ENCODE data around the gene NAA38. TPM values are rescaled to one million over a fixed set of nuclear protein-coding genes. Genes with fewer than 3 reads are reported as not detected.

The NAA38 gene
- total RNA-seq, 1 experiment from 2014 or later = 103 TPM

GRCh38 chr17:7854078-7854777 lies 3.1 kb downstream of the NAA38 start:
- intact Hi-C loops (cut with micrococcal nuclease) = no loop called here
- BruUV-seq (replicated peaks) = no TSS peak
- H3K9me2 ChIP-seq (ENCODE audit: insufficient read depth) = no peaks in the 10 kb centered on the region
- TF ChIP-seq ELF1 (IDR thresholded peaks at IDR 0.05; ENCODE audit: borderline replicate concordance, low read depth) = no peak
- no peak for TF ChIP-seq SIN3A (IDR thresholded peaks at IDR 0.05; ENCODE audit: low read depth)
- TF ChIP-seq ZBTB33 (IDR thresholded peaks at IDR 0.05; ENCODE audit: extremely low read depth, insufficient replicate concordance, low read length) = no peak
- TF ChIP-seq REST (IDR thresholded peaks at IDR 0.05; ENCODE audit: low read depth) = no peak
- TF ChIP-seq JUND (IDR thresholded peaks at IDR 0.05) = no peak
- TF ChIP-seq POLR2A (IDR thresholded peaks at IDR 0.05; ENCODE audit: borderline replicate concordance, extremely low read depth, insufficient read depth, insufficient read length) = no peak
- no peak for TF ChIP-seq ZFX (IDR thresholded peaks at IDR 0.05)
- no peak for TF ChIP-seq POLR2AphosphoS5 (IDR thresholded peaks at IDR 0.05; ENCODE audit: low read depth, low read length)
- TF ChIP-seq FOSL1 (IDR thresholded peaks at IDR 0.05; ENCODE audit: low read depth) = no peak
- TF ChIP-seq EGR1 (IDR thresholded peaks at IDR 0.05; ENCODE audit: low read depth) = no peak
- no peak for TF ChIP-seq RAD21 (IDR thresholded peaks at IDR 0.05; ENCODE audit: low read depth)
- TF ChIP-seq MAX (IDR thresholded peaks at IDR 0.05) = no peak
- no peak for TF ChIP-seq SRF (IDR thresholded peaks at IDR 0.05; ENCODE audit: low read depth)
- no peak for TF ChIP-seq SP1 (IDR thresholded peaks at IDR 0.05; ENCODE audit: low read depth)
- TF ChIP-seq ATF3 (IDR thresholded peaks at IDR 0.05) = no peak
- no peaks in the 10 kb centered on the region for H4K20me1 ChIP-seq (ENCODE audit: insufficient read depth)
- peaks cover 49% of the 10 kb centered on the region for H3K79me2 ChIP-seq (ENCODE audit: insufficient read depth, low read length)
- H3K4me1 ChIP-seq (ENCODE audit: control insufficient read depth in 1 of 2, insufficient read depth in 2 of 2, low read length in 2 of 2) = peaks cover 22 to 50% of the 10 kb centered on the region in 2 experiments
- ChIA-PET RAD21 (ENCODE audit: low non-redundant PET in 1 of 2, low total read pairs in 2 of 2, uncharacterized antibody in 2 of 2, unreplicated experiment in 2 of 2) (no interaction called here), POLR2A (no interaction called here), CTCF (no interaction called here)
- H3K4me2 ChIP-seq (ENCODE audit: low read length) = no peak overlapping the region
- ATAC-seq = no peak
- H3K27ac ChIP-seq (ENCODE audit: low read depth, low read length) = no peak overlapping the region
- no peak overlapping the region for H2AFZ ChIP-seq (ENCODE audit: low read depth, low read length, poor library complexity, severe bottlenecking)
- no peaks in the 10 kb centered on the region for H3K27me3 ChIP-seq (ENCODE audit: insufficient read depth, low read length)
- H3K36me3 ChIP-seq (ENCODE audit: control insufficient read depth in 1 of 2, insufficient read depth in 2 of 2, low read length in 2 of 2) = peaks cover 12 to 29% of the 10 kb centered on the region in 2 experiments
- H3K9ac ChIP-seq (ENCODE audit: low read length) = no peak overlapping the region
- H3K9me3 ChIP-seq (ENCODE audit: control insufficient read depth in 1 of 2, insufficient read depth in 1 of 2, low read depth in 1 of 2, low read length in 2 of 2) = no peaks in the 10 kb centered on the region
- H3K4me3 ChIP-seq (replicated peaks in 1 of 2; ENCODE audit: low read depth in 1 of 2, low read length in 2 of 2) = no peak overlapping the region
- no peak for DNase-seq (ENCODE audit: low read depth, low spot score)

Measured in HCT116 (cell line).